ENCODE results near the gene PTPRE. TPM values are rescaled to one million over a fixed set of nuclear protein-coding genes. Genes with fewer than 3 reads are reported as not detected.

Gene PTPRE
- polyA plus RNA-seq, 12 donors: 3.9 to 17.8 (median 7.2) TPM; not detected in 1

- DNase-seq: no peak
Observed at GRCh38 chr10:128058106-128058749, 151.3 kb downstream of the PTPRE start.

GRCh38 chr10:128058750-128059134, 151.8 kb downstream of the PTPRE start:
- DNase-seq: no peak

GRCh38 chr10:128059266-128059981, 152.5 kb downstream of the PTPRE start:
- DNase-seq: no peak

- no peak for DNase-seq
Observed at GRCh38 chr10:128059982-128060293, 153.0 kb downstream of the PTPRE start.

- DNase-seq: no peak
Observed at GRCh38 chr10:128060341-128061250, 153.7 kb downstream of the PTPRE start.

GRCh38 chr10:128061306-128062300, 154.7 kb downstream of the PTPRE start:
- no peak for DNase-seq

- no peak for DNase-seq
Observed at GRCh38 chr10:128062331-128062880, 155.5 kb downstream of the PTPRE start.

GRCh38 chr10:128062881-128063563, 156.1 kb downstream of the PTPRE start:
- DNase-seq: no peak

GRCh38 chr10:128063736-128064107, 156.8 kb downstream of the PTPRE start:
- no peak for DNase-seq

GRCh38 chr10:128064108-128064969, 157.4 kb downstream of the PTPRE start:
- DNase-seq: peak; percentile 46

- DNase-seq: no peak
Observed at GRCh38 chr10:128064970-128065580, 158.2 kb downstream of the PTPRE start.

- DNase-seq: no peak
Observed at GRCh38 chr10:128065881-128066534, 159.1 kb downstream of the PTPRE start.

- no peak for DNase-seq
Observed at GRCh38 chr10:128066870-128067382, 160.0 kb downstream of the PTPRE start.

GRCh38 chr10:128067691-128068397, 160.9 kb downstream of the PTPRE start:
- no peak for DNase-seq

- DNase-seq: no peak
Observed at GRCh38 chr10:128068398-128069285, 161.7 kb downstream of the PTPRE start.

- DNase-seq: peak; percentile 84
Observed at GRCh38 chr10:128069351-128070051, 162.6 kb downstream of the PTPRE start.

Measured in muscle of arm (tissue), 12 donors.